ENCODE measurements around the gene NDFIP2. TPM values are rescaled to one million over a fixed set of nuclear protein-coding genes. Genes with fewer than 3 reads are reported as not detected.

The NDFIP2 gene
- total RNA-seq, 1 experiment from 2014 or later, result 49.6 TPM

DNA sequence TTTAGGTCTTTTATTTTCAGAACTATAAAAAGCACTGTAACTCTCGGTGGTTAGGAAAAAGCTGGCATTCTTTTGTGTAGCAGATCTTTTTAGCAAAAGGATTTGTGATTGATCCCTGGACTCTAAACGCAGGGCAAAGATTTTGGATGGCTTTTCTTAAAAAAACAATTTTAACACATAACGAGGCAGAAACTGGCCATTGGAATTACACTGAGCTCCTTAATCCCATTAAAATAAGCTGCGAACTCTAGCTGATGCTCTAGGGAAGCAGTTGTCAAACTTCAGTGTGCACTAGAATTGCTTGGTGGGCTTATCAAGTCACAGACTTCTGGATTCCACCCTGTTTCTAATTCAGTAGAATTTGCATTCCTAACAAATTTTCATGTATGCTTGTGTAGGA is 33.8 kb upstream of the NDFIP2 start:
- H2AFZ ChIP-seq (ENCODE audit: low read depth, low read length, poor library complexity, severe bottlenecking), result no peak overlapping the region
- H3K4me3 ChIP-seq (replicated peaks in 1 of 2; ENCODE audit: low read depth in 1 of 2, low read length in 2 of 2), result no peak overlapping the region
- POLR2A ChIA-PET, result no interaction called here
- no peaks in the 10 kb centered on the region for H3K9me2 ChIP-seq (ENCODE audit: insufficient read depth)
- no peak overlapping the region for H3K4me2 ChIP-seq (ENCODE audit: low read length)
- CTCF ChIA-PET, result interaction anchor here (2.1 kb wide), 1 partner anchor 23 kb away, joined by 8 read pairs; no protein-coding TSS in a partner anchor
- RAD21 ChIA-PET (ENCODE audit: low non-redundant PET in 1 of 2, low total read pairs in 2 of 2, uncharacterized antibody in 2 of 2, unreplicated experiment in 2 of 2), result no interaction called here
- BruUV-seq (replicated peaks), result no TSS peak
- peaks cover 0 to 8% of the 10 kb centered on the region in 2 experiments; a peak in 2 of 4 replicates for H3K4me1 ChIP-seq (ENCODE audit: control insufficient read depth in 1 of 2, insufficient read depth in 2 of 2, low read length in 2 of 2)
- intact Hi-C loops (cut with micrococcal nuclease), result no loop called here
- no peaks in the 10 kb centered on the region for H3K27me3 ChIP-seq (ENCODE audit: insufficient read depth, low read length)
- DNase-seq (ENCODE audit: low read depth, low spot score) (no peak), ATAC-seq (no peak)
- TF ChIP-seq, protein P1, sequence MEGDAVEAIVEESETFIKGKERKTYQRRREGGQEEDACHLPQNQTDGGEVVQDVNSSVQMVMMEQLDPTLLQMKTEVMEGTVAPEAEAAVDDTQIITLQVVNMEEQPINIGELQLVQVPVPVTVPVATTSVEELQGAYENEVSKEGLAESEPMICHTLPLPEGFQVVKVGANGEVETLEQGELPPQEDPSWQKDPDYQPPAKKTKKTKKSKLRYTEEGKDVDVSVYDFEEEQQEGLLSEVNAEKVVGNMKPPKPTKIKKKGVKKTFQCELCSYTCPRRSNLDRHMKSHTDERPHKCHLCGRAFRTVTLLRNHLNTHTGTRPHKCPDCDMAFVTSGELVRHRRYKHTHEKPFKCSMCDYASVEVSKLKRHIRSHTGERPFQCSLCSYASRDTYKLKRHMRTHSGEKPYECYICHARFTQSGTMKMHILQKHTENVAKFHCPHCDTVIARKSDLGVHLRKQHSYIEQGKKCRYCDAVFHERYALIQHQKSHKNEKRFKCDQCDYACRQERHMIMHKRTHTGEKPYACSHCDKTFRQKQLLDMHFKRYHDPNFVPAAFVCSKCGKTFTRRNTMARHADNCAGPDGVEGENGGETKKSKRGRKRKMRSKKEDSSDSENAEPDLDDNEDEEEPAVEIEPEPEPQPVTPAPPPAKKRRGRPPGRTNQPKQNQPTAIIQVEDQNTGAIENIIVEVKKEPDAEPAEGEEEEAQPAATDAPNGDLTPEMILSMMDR (IDR thresholded peaks at IDR 0.05 in 2 of 3, conservative IDR thresholded peaks at IDR 0.05 in 1 of 3; ENCODE audit: borderline replicate concordance in 1 of 3, insufficient read depth in 1 of 3, low read depth in 2 of 3, low read length in 2 of 3), result no peak
- TF ChIP-seq SIN3A (IDR thresholded peaks at IDR 0.05; ENCODE audit: low read depth) (no peak), ZNF274 (IDR thresholded peaks at IDR 0.05; ENCODE audit: low read depth, low read length) (no peak), POLR2A (IDR thresholded peaks at IDR 0.05; ENCODE audit: borderline replicate concordance, extremely low read depth, insufficient read depth, insufficient read length) (no peak), POLR2AphosphoS5 (IDR thresholded peaks at IDR 0.05; ENCODE audit: low read depth, low read length) (no peak), ZFX (IDR thresholded peaks at IDR 0.05) (no peak), EZH2 (IDR thresholded peaks at IDR 0.05) (no peak), FOSL1 (IDR thresholded peaks at IDR 0.05; ENCODE audit: low read depth) (no peak), RAD21 (IDR thresholded peaks at IDR 0.05; ENCODE audit: low read depth) (no peak), ZBTB33 (IDR thresholded peaks at IDR 0.05; ENCODE audit: extremely low read depth, insufficient replicate concordance, low read length) (no peak)
- TF ChIP-seq, protein P2, sequence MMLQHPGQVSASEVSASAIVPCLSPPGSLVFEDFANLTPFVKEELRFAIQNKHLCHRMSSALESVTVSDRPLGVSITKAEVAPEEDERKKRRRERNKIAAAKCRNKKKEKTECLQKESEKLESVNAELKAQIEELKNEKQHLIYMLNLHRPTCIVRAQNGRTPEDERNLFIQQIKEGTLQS (IDR thresholded peaks at IDR 0.05), result no peak
- no peaks in the 10 kb centered on the region for H4K20me1 ChIP-seq (ENCODE audit: insufficient read depth)
- H3K79me2 ChIP-seq (ENCODE audit: insufficient read depth, low read length), result no peaks in the 10 kb centered on the region
- H3K9ac ChIP-seq (ENCODE audit: low read length), result no peak overlapping the region
- H3K36me3 ChIP-seq (ENCODE audit: control insufficient read depth in 1 of 2, insufficient read depth in 2 of 2, low read length in 2 of 2), result no peaks in the 10 kb centered on the region
- H3K27ac ChIP-seq (ENCODE audit: low read depth, low read length), result no peak overlapping the region
- no peaks in the 10 kb centered on the region for H3K9me3 ChIP-seq (ENCODE audit: control insufficient read depth in 1 of 2, insufficient read depth in 1 of 2, low read depth in 1 of 2, low read length in 2 of 2)

Measured in HCT116 (cell line).